H1 (cell line): ENCODE results near the gene C3orf18. TPM values are rescaled to one million over a fixed set of nuclear protein-coding genes. Genes with fewer than 3 reads are reported as not detected.

Experiments
- CTCF ChIA-PET: fragments of 300-600 bp; sonication (Branson Sonifier 250); formaldehyde crosslinking; loops from one replicate; lab custom pipeline; 2021; ENCODE audit not compliant: partially characterized antibody; lab: Charles Lee
- POLR2A ChIA-PET: fragments of 300-600 bp; sonication (Branson Sonifier 250); formaldehyde crosslinking; loops from one replicate; lab custom pipeline; 2021; ENCODE audit warnings: inconsistent platforms; ENCODE audit not compliant: partially characterized antibody; lab: Charles Lee
- DNase-seq, 2 experiments: peaks; one replicate each; pipeline versions ENCODE4 v3.0.0 to v3.0.0-alpha.2; 2010 to 2022; ENCODE audit warnings: low spot score in 2 of 2, low read depth in 1 of 2, mixed read lengths in 1 of 2
- FAIRE-seq: peaks from 2 replicates; lab custom pipeline; 2011; peaks lifted over from hg19 to GRCh38; lab: Jason Lieb, UNC
- H2AFZ ChIP-seq: 2 replicates; pipeline ENCODE4 v1.8.1; 2012; ENCODE audit warnings: low read length, inconsistent platforms
- H2AK5ac ChIP-seq: 2 replicates; pipeline ENCODE4 v1.6.1; 2013; ENCODE audit warnings: low read depth, low read length
- H2BK120ac ChIP-seq: replicated peaks from 2 replicates; pipeline ENCODE3; 2013; ENCODE audit warnings: low read depth, low read length, inconsistent platforms
- H2BK12ac ChIP-seq: 2 replicates; pipeline ENCODE4 v1.6.1; 2013; ENCODE audit warnings: low read depth, low read length
- H2BK15ac ChIP-seq: 2 replicates; pipeline ENCODE4 v1.6.1; 2013; ENCODE audit warnings: low read length
- H2BK20ac ChIP-seq: 2 replicates; pipeline ENCODE4 v1.6.1; 2013; ENCODE audit warnings: low read length
- H2BK5ac ChIP-seq: 2 replicates; pipeline ENCODE4 v1.6.1; 2013; ENCODE audit warnings: low read depth, low read length
- H3K14ac ChIP-seq: 2 replicates; pipeline ENCODE4 v1.6.1; 2013; ENCODE audit warnings: inconsistent platforms; ENCODE audit not compliant: insufficient read length
- H3K18ac ChIP-seq: 2 replicates; pipeline ENCODE4 v1.6.1; 2013; ENCODE audit warnings: low read length; ENCODE audit errors: extremely low read depth
- H3K23ac ChIP-seq: 2 replicates; pipeline ENCODE4 v1.6.1; 2013; ENCODE audit warnings: inconsistent platforms; ENCODE audit not compliant: insufficient read length
- H3K23me2 ChIP-seq: 2 replicates; pipeline ENCODE4 v1.6.1; 2013; ENCODE audit warnings: low read depth, low read length
- H3K27ac ChIP-seq: 2 replicates; pipeline ENCODE4 v1.6.1; 2011; ENCODE audit warnings: low read depth, low read length, inconsistent platforms
- H3K27me3 ChIP-seq, 4 experiments: replicated peaks in 1 of 4; 1 replicate in 1 of 4; 2 replicates in 3 of 4; pipeline versions ENCODE4 v1.6.1 to v1.8.1; 2011 to 2013; ENCODE audit warnings: low read length in 3 of 4, mild to moderate bottlenecking in 3 of 4, inconsistent platforms in 2 of 4, mixed read lengths in 2 of 4, moderate library complexity in 1 of 4; ENCODE audit not compliant: control insufficient read depth in 3 of 4, insufficient read depth in 3 of 4; ENCODE audit errors: extremely low read depth in 1 of 4
- H3K36me3 ChIP-seq, 4 experiments: 2 replicates each; pipeline versions ENCODE4 v1.6.1 to v1.8.1; 2011 to 2013; ENCODE audit warnings: mild to moderate bottlenecking in 4 of 4, low read length in 3 of 4, moderate library complexity in 2 of 4, control low read depth in 1 of 4, inconsistent platforms in 1 of 4; ENCODE audit not compliant: insufficient read depth in 4 of 4, control insufficient read depth in 2 of 4
- H3K4ac ChIP-seq: replicated peaks from 2 replicates; pipeline ENCODE3; 2013; ENCODE audit warnings: low read length, low read depth, mixed read lengths, inconsistent platforms; ENCODE audit not compliant: insufficient read length
- H3K4me1 ChIP-seq, 4 experiments: replicated peaks in 1 of 4; 1 replicate in 1 of 4; 2 replicates in 3 of 4; pipeline versions ENCODE4 v1.6.1 to v1.8.1; 2011 to 2013; ENCODE audit warnings: low read length in 3 of 4, inconsistent platforms in 2 of 4, mixed read lengths in 1 of 4; ENCODE audit not compliant: insufficient read depth in 4 of 4, control insufficient read depth in 3 of 4
- H3K4me2 ChIP-seq, 2 experiments: 2 replicates each; pipeline versions ENCODE4 v1.6.1 to v1.8.1; 2011 to 2013; ENCODE audit warnings: low read depth in 2 of 2, low read length in 2 of 2, control low read depth in 1 of 2, inconsistent platforms in 1 of 2, mild to moderate bottlenecking in 1 of 2; ENCODE audit not compliant: insufficient read depth in 1 of 2
- H3K4me3 ChIP-seq, 4 experiments: fragments of 200-600, 300-600 bp in 1 of 4; sonication (generic), shearing (Covaris generic), sonication (Bioruptor Twin) in 1 of 4; 2 replicates each; pipeline versions ENCODE4 v1.5.1 to v1.8.1; 2011 to 2016; ENCODE audit warnings: low read length in 4 of 4, low read depth in 3 of 4, control low read depth in 2 of 4, inconsistent platforms in 2 of 4, mild to moderate bottlenecking in 2 of 4, mixed read lengths in 1 of 4, moderate library complexity in 1 of 4; ENCODE audit not compliant: insufficient read depth in 2 of 4; ENCODE audit errors: extremely low read depth in 1 of 4
- H3K56ac ChIP-seq: replicated peaks from 2 replicates; pipeline ENCODE3; 2013; ENCODE audit warnings: low read depth, mild to moderate bottlenecking, mixed read lengths, low read length, inconsistent platforms; ENCODE audit not compliant: insufficient read length
- H3K79me1 ChIP-seq: 2 replicates; pipeline ENCODE4 v1.6.1; 2013; ENCODE audit warnings: low read depth, low read length, control low read depth
- H3K79me2 ChIP-seq, 2 experiments: 2 replicates each; pipeline versions ENCODE4 v1.6.1 to v1.8.1; 2012 to 2013; ENCODE audit warnings: low read length in 2 of 2, mild to moderate bottlenecking in 2 of 2, inconsistent platforms in 1 of 2; ENCODE audit not compliant: insufficient read depth in 2 of 2, control insufficient read depth in 1 of 2
- H3K9ac ChIP-seq, 4 experiments: replicated peaks in 1 of 4; 1 replicate in 1 of 4; 2 replicates in 3 of 4; pipeline versions ENCODE4 v1.6.1 to v1.8.1; 2011 to 2013; ENCODE audit warnings: low read depth in 3 of 4, low read length in 3 of 4, control low read depth in 2 of 4, mild to moderate bottlenecking in 2 of 4, moderate library complexity in 2 of 4, inconsistent platforms in 1 of 4; ENCODE audit errors: extremely low read depth in 1 of 4
- H3K9me3 ChIP-seq, 2 experiments: 2 replicates each; pipeline versions ENCODE4 v1.6.1 to v1.8.1; 2012 to 2013; ENCODE audit warnings: mild to moderate bottlenecking in 2 of 2, moderate library complexity in 2 of 2, control low read depth in 1 of 2, inconsistent platforms in 1 of 2, low read depth in 1 of 2, low read length in 1 of 2, mixed read lengths in 1 of 2; ENCODE audit not compliant: insufficient read depth in 2 of 2
- H4K20me1 ChIP-seq, 2 experiments: replicated peaks in 1 of 2; 2 replicates each; pipeline versions ENCODE3 to v1.8.1; 2011 to 2013; ENCODE audit warnings: inconsistent platforms in 2 of 2, low read length in 2 of 2, mild to moderate bottlenecking in 1 of 2; ENCODE audit not compliant: insufficient read depth in 2 of 2, control insufficient read depth in 1 of 2
- H4K5ac ChIP-seq: 2 replicates; pipeline ENCODE4 v1.6.1; 2013; ENCODE audit warnings: low read length, low read depth, mixed read lengths, inconsistent platforms; ENCODE audit not compliant: insufficient read length
- H4K8ac ChIP-seq: 2 replicates; pipeline ENCODE4 v1.8.0; 2013; ENCODE audit warnings: mild to moderate bottlenecking, moderate library complexity, low read length, inconsistent platforms; ENCODE audit not compliant: insufficient read depth; ENCODE audit errors: extremely low read depth
- H4K91ac ChIP-seq: replicated peaks from 2 replicates; pipeline ENCODE3; 2013; ENCODE audit warnings: low read length, mixed read lengths, inconsistent platforms; ENCODE audit not compliant: insufficient read length
- CHD2 ChIP-seq: IDR thresholded peaks from 2 replicates; pipeline ENCODE4 v1.6.1; 2012; ENCODE audit warnings: low read length, improper control_type of control experiment
- TEAD4 ChIP-seq: IDR thresholded peaks from 2 replicates; pipeline ENCODE4 v1.6.1; 2012; ENCODE audit warnings: low read depth, low read length, inconsistent platforms, mixed read lengths
- WGBS, 2 experiments: shearing (Covaris generic) in 1 of 2; methylation state at CpG; one replicate each; pipeline versions ENCODE4 v1.1.6 to v1.1.7; 2013 to 2015; ENCODE audit warnings: low lambda C conversion rate in 2 of 2, mixed read lengths in 2 of 2, inconsistent platforms in 1 of 2, low coverage in 1 of 2, missing lambda C conversion rate in 1 of 2; ENCODE audit not compliant: insufficient replicate concordance in 2 of 2, insufficient coverage in 1 of 2, insufficient read length in 1 of 2; ENCODE audit errors: extremely low coverage in 1 of 2, missing lambda C conversion rate in 1 of 2; 5-methylcytosine and 5-hydroxymethylcytosine counted together
- polyA plus RNA-seq, 7 experiments: library from polyadenylated mRNA; depleted of rRNA in 3 of 7; stranded (reverse) in 5 of 7; unstranded in 2 of 7; fragments of >200 nt in 5 of 7; fragments of 200-250 nt in 2 of 7; gene quantifications; 1 replicate in 5 of 7; 2 replicates in 1 of 7; 4 replicates in 1 of 7; pipeline versions ENCODE4 v1.2.1 to v1.2.3, GENCODE V29; 2011 to 2013; ENCODE audit warnings: missing spikeins in 2 of 7, mixed read lengths in 2 of 7
- total RNA-seq: library from RNA; stranded (reverse); fragmentation: NEBNext Ultra II Directional; extraction: Animal tissue kit (Norgen Biotek cat#: 25700); gene quantifications from 2 replicates; pipeline ENCODE4 v1.2.1, GENCODE V29; 2021

Gene C3orf18
- total and polyA plus RNA-seq, 2 of the 8 experiments (the other 6 are each of a cell fraction or from before 2014, with no cell fraction given): 7.5 to 15.0 TPM

GRCh38 chr3:50600141-50600753 is 32.7 kb upstream of the C3orf18 start:
- Histone ChIP-seq H3K56ac (no peak overlapping the region), H4K20me1 (peaks cover under 1 to 3% of the 10 kb centered on the region in 2 experiments), H2AFZ (no peak overlapping the region), H3K4ac (no peak overlapping the region), H3K79me2 (no peaks in the 10 kb centered on the region), H4K5ac (no peak overlapping the region), H2BK5ac (no peak overlapping the region), H3K4me1 (no peaks in the 10 kb centered on the region), H2BK15ac (no peak overlapping the region), H3K27ac (no peak overlapping the region), H3K14ac (no peak overlapping the region), H3K9ac (no peak overlapping the region), H2BK20ac (no peak overlapping the region), H2BK12ac (no peak overlapping the region), H3K27me3 (peaks cover 0 to 2% (median 0%) of the 10 kb centered on the region in 4 experiments; a peak in 1 of 7 replicates), H3K36me3 (no peaks in the 10 kb centered on the region), H2BK120ac (no peak overlapping the region), H3K23ac (no peak overlapping the region), H3K79me1 (no peaks in the 10 kb centered on the region), H3K4me3 (no peak overlapping the region), H3K18ac (no peak overlapping the region), H4K8ac (no peak overlapping the region; the same call in 1 of the 2 replicates), H3K23me2 (no peaks in the 10 kb centered on the region), H3K9me3 (no peaks in the 10 kb centered on the region), H2AK5ac (no peak overlapping the region; the same call in 1 of the 2 replicates), H4K91ac (peak overlapping the region; percentile 19), H3K4me2 (no peak overlapping the region)
- no peak for FAIRE-seq
- no peak for TF ChIP-seq TEAD4
- no peak for TF ChIP-seq CHD2
- 86% methylated on average over 8 of the region's 9 CpGs; no CpG with 5 or more reads in 1 of the 2 experiments for WGBS, 2 experiments
- DNase-seq: no peak
- ChIA-PET CTCF (interaction anchor here (2.5 to 50.4 kb wide), 5 partner anchors 9 to 50 kb away, joined by 10 to 1262 read pairs (median 233); partner anchors contain the start of genes C3orf18, DOCK3, HEMK1 and MAPKAPK3), POLR2A (interaction anchor here (1.5 to 1.7 kb wide), 2 partner anchors 9 to 19 kb away, joined by 4 to 7 read pairs; no protein-coding TSS in a partner anchor)
